Activated naive CD8-positive, alpha-beta T cell treated with anti-CD3 and anti-CD28 coated beads, Interleukin-2, amount 50 U/mL, for 16 hours (primary cell): Measurements from ENCODE around the gene IQSEC1.
"Not testable (repeated sequence)": the region's sequence is repeated elsewhere in the genome, so short reads cannot be mapped to it uniquely, and the experiment has no call there.

Experiments
- DNase-seq: peaks from one replicate; pipeline ENCODE4 v3.0.0-alpha.2; 2020; ENCODE audit warnings: low read depth, low spot score

Gene IQSEC1

GRCh38 chr3:12875857-12876836, 197.1 kb downstream of the IQSEC1 start:
- DNase-seq, result no peak

- no peak for DNase-seq
Observed at GRCh38 chr3:12871404-12871983, 201.7 kb downstream of the IQSEC1 start.

- no peak for DNase-seq
Observed at GRCh38 chr3:12870942-12871341, 202.3 kb downstream of the IQSEC1 start.

- DNase-seq, result no peak
Observed at GRCh38 chr3:12869035-12869621, 204.1 kb downstream of the IQSEC1 start.

GRCh38 chr3:12868039-12869034, 204.9 kb downstream of the IQSEC1 start:
- no peak for DNase-seq

GRCh38 chr3:12866836-12867235, 206.4 kb downstream of the IQSEC1 start:
- DNase-seq, result no peak

GRCh38 chr3:12865271-12865670, 208.0 kb downstream of the IQSEC1 start:
- no peak for DNase-seq

GRCh38 chr3:12862387-12862786, 210.8 kb downstream of the IQSEC1 start:
- DNase-seq, result no peak

GRCh38 chr3:12861611-12862010, 211.6 kb downstream of the IQSEC1 start:
- no peak for DNase-seq

- DNase-seq, result no peak
Observed at GRCh38 chr3:12859840-12860239, 213.4 kb downstream of the IQSEC1 start.

- DNase-seq, result no peak
Observed at GRCh38 chr3:12856626-12857025, 216.6 kb downstream of the IQSEC1 start.

- DNase-seq, result no peak
Observed at GRCh38 chr3:12854565-12854964, 218.7 kb downstream of the IQSEC1 start.

GRCh38 chr3:12853847-12854246, 219.4 kb downstream of the IQSEC1 start:
- DNase-seq, result not testable (repeated sequence)

- DNase-seq, result no peak
Observed at GRCh38 chr3:12852201-12852600, 221.0 kb downstream of the IQSEC1 start.
